ENCODE results near the gene GOSR2. TPM values are rescaled to one million over a fixed set of nuclear protein-coding genes. Genes with fewer than 3 reads are reported as not detected.
"Not testable (repeated sequence)": the region's sequence is repeated elsewhere in the genome, so short reads cannot be mapped to it uniquely, and the experiment has no call there.

Gene GOSR2
- total RNA-seq, 1 donor, result 29.9 TPM

DNA sequence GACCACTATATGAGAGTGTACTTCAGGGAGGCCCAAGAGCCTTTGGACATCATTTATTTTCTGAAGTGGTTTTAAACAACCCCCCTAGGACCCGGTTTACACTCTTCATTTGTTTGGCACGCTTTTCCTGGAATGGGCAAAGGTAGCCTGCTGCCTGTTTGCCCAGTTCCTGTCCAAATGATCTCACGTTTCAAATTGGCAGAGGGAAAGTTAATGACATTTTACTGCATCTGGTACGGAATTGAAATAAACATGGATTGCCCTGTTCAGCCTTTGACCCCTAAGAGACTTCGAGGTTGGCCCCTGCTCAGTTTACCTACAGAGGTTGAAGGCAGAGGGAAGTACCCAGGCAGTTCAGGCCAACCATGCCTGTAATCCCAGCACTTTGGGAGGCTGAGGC is 61.9 kb downstream of the GOSR2 start:
- DNase-seq (ENCODE audit: low read depth in 2 of 3, low spot score in 2 of 3), result no peak

DNA sequence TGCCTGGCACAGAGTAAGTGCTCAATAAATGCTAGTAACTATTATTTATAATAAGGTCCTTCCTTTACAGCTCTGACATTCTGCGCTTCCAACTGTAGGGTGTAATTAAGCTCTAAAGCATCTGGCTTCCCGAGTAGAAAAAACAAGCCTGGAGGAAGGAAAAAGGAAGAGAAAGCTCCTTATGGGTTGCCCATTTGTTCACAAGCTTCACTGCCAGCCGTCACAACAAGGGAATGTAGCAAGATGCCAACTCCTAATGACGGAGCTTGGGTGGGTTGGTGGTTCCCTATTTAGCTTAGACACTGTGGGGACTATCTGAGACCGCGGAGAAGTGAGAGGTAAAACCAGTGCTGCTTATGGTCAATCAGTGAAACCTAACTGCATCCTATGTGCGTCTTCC is 63.4 kb downstream of the GOSR2 start:
- DNase-seq (ENCODE audit: low read depth in 2 of 3, low spot score in 2 of 3), result no peak

DNA sequence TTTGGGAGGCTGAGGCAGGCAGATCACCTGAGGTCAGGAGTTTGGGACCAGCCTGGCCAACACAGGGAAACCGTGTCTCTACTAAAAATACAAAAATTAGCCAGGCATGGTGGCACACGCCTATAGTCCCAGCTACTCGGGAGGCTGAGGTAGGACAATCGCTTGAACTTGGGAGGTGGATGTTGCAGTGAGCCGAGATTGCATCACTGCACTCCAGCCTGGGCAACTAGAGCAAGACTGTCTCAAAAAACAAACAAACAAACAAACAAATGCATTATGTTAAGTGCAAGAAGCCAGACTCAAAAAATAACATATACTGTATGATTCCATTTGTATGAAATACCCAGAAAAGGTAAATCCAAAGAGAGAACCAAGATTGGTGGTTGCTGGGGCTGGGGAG is 65.0 kb downstream of the GOSR2 start:
- DNase-seq (ENCODE audit: low read depth in 2 of 3, low spot score in 2 of 3), result not testable (repeated sequence)

DNA sequence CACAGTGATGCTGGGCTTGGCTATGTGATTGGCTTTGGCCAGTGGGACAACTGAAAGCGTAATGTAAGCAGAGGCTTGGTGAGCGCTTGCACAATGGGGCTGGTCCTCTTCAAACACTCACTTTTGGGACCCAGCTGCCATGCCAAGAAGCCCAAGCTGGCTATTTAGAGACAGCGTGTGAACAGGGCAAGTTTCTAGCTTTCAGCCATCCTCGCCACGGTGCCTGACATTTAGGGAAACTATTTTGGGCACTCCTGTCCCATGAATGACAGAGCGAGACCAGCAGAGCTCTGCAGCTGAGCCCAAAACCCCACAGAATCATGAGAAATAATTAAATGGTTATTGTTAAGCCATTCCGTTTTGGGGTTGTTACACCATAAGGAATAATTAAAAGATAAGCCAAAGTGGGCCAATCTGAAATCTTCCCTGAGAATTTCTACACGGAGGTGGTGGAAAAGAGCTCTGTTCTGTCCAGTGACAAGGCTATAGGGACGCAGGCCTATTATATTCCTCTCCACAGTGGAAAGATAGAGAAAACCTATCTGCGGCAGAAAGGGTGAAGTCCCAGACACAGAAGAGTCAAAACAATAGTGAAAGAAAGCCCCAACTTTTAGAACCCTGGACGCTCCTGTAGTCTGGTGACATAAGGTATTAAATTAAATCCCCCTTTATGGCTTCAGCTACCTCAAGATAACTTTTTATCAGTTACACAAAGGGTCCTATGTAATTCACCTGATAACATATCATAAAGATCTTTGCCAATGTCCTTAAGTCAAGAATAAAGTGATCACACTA is 66.9 kb downstream of the GOSR2 start:
- DNase-seq (ENCODE audit: low read depth in 2 of 3, low spot score in 2 of 3), result no peak

DNA sequence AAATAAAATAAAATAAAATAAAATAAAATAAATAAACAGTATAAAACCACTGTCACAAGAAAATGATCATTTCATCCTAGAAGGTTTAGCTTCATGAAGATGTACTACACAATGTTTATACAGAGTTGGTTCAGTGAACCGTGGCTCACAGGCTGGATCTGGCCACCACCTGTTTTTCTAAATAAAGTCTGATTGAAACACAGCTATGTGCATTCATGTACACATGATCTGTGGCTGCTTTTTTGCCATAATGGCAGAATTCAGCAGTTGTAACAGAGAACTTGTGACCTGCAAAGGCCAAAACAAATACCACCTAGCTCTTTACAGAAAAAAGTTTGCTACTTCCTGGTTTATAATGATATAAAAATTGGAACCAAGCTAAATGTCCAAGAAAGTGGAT is 68.7 kb downstream of the GOSR2 start:
- DNase-seq (ENCODE audit: low read depth in 2 of 3, low spot score in 2 of 3), result no peak

Small RNA genes within 50 kb of the gene (small RNA-seq; reads per million reads assigned to genes)
- gene MIR5089, result not detected
- gene RNU6ATAC3P, result not detected

Other genes with a start within 250 kb of the GOSR2 start
- gene WNT3, start 104.5 kb upstream of the GOSR2 start, total RNA-seq, result under 0.01 TPM
- under 0.01 TPM for gene WNT9B, start 71.6 kb upstream of the GOSR2 start, total RNA-seq
- gene RPRML, start 56.1 kb downstream of the GOSR2 start, total RNA-seq, result 0.27 TPM